HL-60 (cell line): ENCODE data around the gene PRDM8.

ENCODE experiments used
- DNase-seq, 2 experiments: peaks; one replicate each; pipeline ENCODE4 v3.0.0-alpha.2; 2010 to 2020; ENCODE audit warnings: low read depth in 1 of 2, low spot score in 1 of 2
- H3K27ac ChIP-seq: fragments of 250-450 bp; sonication (Bioruptor Pico); replicated peaks from 2 replicates; pipeline ENCODE4 v1.5.1; 2020; ENCODE audit warnings: mild to moderate bottlenecking, moderate library complexity
- H3K27me3 ChIP-seq: fragments of 250-450 bp; sonication (Bioruptor Pico); 2 replicates; pipeline ENCODE4 v1.5.1; 2021; ENCODE audit warnings: mild to moderate bottlenecking, moderate library complexity; ENCODE audit not compliant: insufficient read depth, poor library complexity, severe bottlenecking
- H3K4me3 ChIP-seq: replicated peaks from 2 replicates; pipeline ENCODE4 v1.5.1; 2011; ENCODE audit warnings: mild to moderate bottlenecking, control low read depth, low read length; ENCODE audit not compliant: insufficient read depth
- GABPA ChIP-seq: IDR thresholded peaks from 2 replicates; pipeline ENCODE4 v1.6.1; 2012; ENCODE audit warnings: low read depth
- POLR2AphosphoS5 ChIP-seq: IDR thresholded peaks from 2 replicates; pipeline ENCODE4 v1.6.1; 2012; ENCODE audit warnings: low read depth
- SPI1 ChIP-seq: IDR thresholded peaks from 2 replicates; pipeline ENCODE4 v1.6.1; 2012; ENCODE audit warnings: low read depth, mild to moderate bottlenecking, borderline replicate concordance
- TF ChIP-seq, protein P1 (sequence below): IDR thresholded peaks from one replicate; pipeline ENCODE4 v1.5.1; 2011; ENCODE audit warnings: low read length, control low read depth, inconsistent platforms; ENCODE audit not compliant: insufficient read depth
- TF ChIP-seq, protein P2 (sequence below): IDR thresholded peaks from 2 replicates; pipeline ENCODE4 v1.6.1; 2012; ENCODE audit warnings: low read depth; ENCODE audit not compliant: insufficient replicate concordance

Gene PRDM8

DNA sequence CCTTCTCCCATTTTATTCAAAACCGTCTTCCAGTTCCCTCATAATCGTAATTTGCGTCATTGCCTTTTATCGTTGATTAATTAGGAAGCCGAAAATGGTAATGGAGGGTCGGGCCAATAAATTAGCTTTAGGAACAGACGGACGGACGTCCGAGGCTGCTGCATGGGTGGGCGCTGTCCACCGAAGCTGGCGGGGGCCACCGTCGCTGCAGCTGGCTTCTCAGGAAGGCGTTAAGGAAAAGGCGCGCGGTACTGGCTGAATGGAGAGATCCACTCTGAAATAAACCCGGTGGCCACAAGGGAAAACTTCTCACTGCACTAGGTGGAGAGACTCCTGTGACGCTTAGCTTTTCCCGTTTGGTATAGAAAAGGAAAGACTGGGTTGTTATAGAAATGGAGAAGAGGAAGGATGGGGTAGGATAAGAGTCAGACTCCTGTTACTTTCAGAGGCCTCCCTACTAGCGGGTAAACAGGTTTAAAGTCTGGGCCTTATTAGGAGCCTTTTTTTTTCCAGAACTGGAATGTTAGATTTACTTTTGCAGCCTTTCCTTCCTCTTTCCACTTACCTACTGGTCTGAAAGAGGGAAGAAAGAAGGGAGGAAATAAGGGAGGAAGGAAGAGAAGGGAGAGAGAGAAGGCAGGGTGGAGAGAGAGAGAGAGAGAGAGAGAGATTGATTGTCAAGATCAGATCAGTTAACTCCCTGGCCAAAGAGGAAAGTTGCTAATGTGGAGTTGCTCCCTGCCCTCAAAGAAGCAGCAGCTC, 11.3 kb upstream of the PRDM8 start:
- DNase-seq = no peak
- H3K27me3 ChIP-seq = peaks cover 24% of the 10 kb centered on the region
- no peak overlapping the region for H3K4me3 ChIP-seq
- H3K27ac ChIP-seq = no peak overlapping the region
- TF ChIP-seq, protein P1, sequence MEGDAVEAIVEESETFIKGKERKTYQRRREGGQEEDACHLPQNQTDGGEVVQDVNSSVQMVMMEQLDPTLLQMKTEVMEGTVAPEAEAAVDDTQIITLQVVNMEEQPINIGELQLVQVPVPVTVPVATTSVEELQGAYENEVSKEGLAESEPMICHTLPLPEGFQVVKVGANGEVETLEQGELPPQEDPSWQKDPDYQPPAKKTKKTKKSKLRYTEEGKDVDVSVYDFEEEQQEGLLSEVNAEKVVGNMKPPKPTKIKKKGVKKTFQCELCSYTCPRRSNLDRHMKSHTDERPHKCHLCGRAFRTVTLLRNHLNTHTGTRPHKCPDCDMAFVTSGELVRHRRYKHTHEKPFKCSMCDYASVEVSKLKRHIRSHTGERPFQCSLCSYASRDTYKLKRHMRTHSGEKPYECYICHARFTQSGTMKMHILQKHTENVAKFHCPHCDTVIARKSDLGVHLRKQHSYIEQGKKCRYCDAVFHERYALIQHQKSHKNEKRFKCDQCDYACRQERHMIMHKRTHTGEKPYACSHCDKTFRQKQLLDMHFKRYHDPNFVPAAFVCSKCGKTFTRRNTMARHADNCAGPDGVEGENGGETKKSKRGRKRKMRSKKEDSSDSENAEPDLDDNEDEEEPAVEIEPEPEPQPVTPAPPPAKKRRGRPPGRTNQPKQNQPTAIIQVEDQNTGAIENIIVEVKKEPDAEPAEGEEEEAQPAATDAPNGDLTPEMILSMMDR = no peak
- no peak for TF ChIP-seq SPI1
- TF ChIP-seq, protein P2, sequence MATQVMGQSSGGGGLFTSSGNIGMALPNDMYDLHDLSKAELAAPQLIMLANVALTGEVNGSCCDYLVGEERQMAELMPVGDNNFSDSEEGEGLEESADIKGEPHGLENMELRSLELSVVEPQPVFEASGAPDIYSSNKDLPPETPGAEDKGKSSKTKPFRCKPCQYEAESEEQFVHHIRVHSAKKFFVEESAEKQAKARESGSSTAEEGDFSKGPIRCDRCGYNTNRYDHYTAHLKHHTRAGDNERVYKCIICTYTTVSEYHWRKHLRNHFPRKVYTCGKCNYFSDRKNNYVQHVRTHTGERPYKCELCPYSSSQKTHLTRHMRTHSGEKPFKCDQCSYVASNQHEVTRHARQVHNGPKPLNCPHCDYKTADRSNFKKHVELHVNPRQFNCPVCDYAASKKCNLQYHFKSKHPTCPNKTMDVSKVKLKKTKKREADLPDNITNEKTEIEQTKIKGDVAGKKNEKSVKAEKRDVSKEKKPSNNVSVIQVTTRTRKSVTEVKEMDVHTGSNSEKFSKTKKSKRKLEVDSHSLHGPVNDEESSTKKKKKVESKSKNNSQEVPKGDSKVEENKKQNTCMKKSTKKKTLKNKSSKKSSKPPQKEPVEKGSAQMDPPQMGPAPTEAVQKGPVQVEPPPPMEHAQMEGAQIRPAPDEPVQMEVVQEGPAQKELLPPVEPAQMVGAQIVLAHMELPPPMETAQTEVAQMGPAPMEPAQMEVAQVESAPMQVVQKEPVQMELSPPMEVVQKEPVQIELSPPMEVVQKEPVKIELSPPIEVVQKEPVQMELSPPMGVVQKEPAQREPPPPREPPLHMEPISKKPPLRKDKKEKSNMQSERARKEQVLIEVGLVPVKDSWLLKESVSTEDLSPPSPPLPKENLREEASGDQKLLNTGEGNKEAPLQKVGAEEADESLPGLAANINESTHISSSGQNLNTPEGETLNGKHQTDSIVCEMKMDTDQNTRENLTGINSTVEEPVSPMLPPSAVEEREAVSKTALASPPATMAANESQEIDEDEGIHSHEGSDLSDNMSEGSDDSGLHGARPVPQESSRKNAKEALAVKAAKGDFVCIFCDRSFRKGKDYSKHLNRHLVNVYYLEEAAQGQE = no peak
- TF ChIP-seq GABPA = no peak
- no peak for TF ChIP-seq POLR2AphosphoS5

DNA sequence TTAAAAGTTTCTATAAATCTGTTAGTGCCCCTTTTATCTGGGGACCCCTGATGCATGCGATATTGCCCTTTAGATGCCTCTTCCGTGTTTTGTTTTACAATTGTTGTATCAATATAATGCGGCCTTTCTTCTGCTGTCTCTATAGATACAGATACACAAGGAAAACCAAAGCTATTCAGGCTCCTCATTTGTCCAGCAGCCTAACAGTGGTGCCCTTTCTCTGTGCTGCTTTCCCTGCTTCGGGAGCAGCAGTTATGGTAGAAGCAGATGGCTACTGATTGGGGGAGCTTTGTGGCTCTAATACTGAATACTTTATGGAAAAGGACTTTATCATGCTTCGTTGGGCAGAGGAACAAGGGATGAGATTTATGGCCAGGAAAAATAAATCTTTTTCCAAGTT, 10.6 kb upstream of the PRDM8 start:
- TF ChIP-seq, protein P2 = no peak
- TF ChIP-seq, protein P1 = no peak
- TF ChIP-seq GABPA (no peak), POLR2AphosphoS5 (no peak), SPI1 (no peak)
- Histone ChIP-seq H3K27me3 (peaks cover 24% of the 10 kb centered on the region), H3K27ac (no peak overlapping the region), H3K4me3 (no peak overlapping the region)
- no peak for DNase-seq

DNA sequence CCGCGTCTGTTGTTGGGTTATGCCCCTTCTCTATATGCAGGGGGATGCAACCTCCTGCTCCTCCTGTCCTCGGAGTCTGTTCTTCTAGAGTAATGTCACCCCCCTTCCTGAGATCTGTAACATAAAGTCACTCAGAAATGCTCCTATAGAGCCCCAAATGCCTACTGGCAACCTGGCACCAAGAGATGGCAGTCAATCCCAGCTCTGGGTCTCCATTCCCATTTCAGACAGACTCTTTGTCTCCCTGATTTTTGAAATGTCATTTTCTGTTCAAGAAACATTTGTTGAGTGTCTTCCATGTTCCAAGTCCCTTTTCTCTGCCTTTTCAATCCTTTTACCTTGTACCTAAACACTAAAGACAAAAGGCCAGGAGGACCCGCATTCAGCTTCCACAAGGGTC, 9.6 kb upstream of the PRDM8 start:
- H3K27me3 ChIP-seq = peaks cover 24% of the 10 kb centered on the region
- H3K4me3 ChIP-seq = no peak overlapping the region
- no peak for DNase-seq
- TF ChIP-seq, protein P2 = no peak
- TF ChIP-seq SPI1 (no peak), POLR2AphosphoS5 (no peak), GABPA (no peak)
- TF ChIP-seq, protein P1 = no peak
- H3K27ac ChIP-seq = no peak overlapping the region
